Activated CD4-positive, alpha-beta T cell treated with anti-CD3 and anti-CD28 coated beads for 36 hours (primary cell): Measurements from ENCODE around the gene SPESP1. TPM values are rescaled to one million over a fixed set of nuclear protein-coding genes. Genes with fewer than 3 reads are reported as not detected.
"Not testable (repeated sequence)": the region's sequence is repeated elsewhere in the genome, so short reads cannot be mapped to it uniquely, and the experiment has no call there.

Experiments used
- ATAC-seq: fragments of 200-7000 bp; cut with Tn5 transposase; one replicate; pipeline ENCODE4 v1.10.0; 2021; ENCODE audit warnings: mild to moderate bottlenecking, moderate library complexity
- CTCF ChIA-PET: fragments of 350-600 bp; sonication (Branson Sonifier 250); formaldehyde crosslinking; loops from one replicate; lab custom pipeline; 2021; ENCODE audit warnings: antibody characterized with exemption; lab: Charles Lee
- POLR2A ChIA-PET: fragments of 350-600 bp; sonication (Branson Sonifier 250); formaldehyde crosslinking; loops from one replicate; lab custom pipeline; 2021; ENCODE audit warnings: antibody characterized with exemption, inconsistent platforms; lab: Charles Lee
- DNase-seq: peaks from one replicate; pipeline ENCODE4 v3.0.0-alpha.2; 2020
- H3K27ac Mint-ChIP-seq: one replicate; pipeline ENCODE4 v1.8.0; 2021; ENCODE audit warnings: mixed read lengths
- H3K27me3 Mint-ChIP-seq: one replicate; pipeline ENCODE4 v1.8.0; 2021; ENCODE audit warnings: mixed read lengths
- H3K36me3 Mint-ChIP-seq: one replicate; pipeline ENCODE4 v1.8.0; 2021; ENCODE audit warnings: low read depth, mixed read lengths
- H3K4me1 Mint-ChIP-seq: one replicate; pipeline ENCODE4 v1.8.0; 2021; ENCODE audit warnings: mixed read lengths
- H3K4me3 Mint-ChIP-seq: one replicate; pipeline ENCODE4 v1.8.0; 2021; ENCODE audit warnings: mild to moderate bottlenecking, moderate library complexity, mixed read lengths
- H3K9me3 Mint-ChIP-seq: one replicate; pipeline ENCODE4 v1.8.0; 2021; ENCODE audit warnings: low read depth, mixed read lengths
- intact Hi-C, 2 experiments: fragments of 100-400 bp; cut with DNase I in 1 of 2; cut with micrococcal nuclease in 1 of 2; formaldehyde crosslinking; loops; one replicate each; pipeline versions ENCODE4 v1.14.2 to v1.15.1; 2022 to 2024; cut with DNase I, micrococcal nuclease
- total RNA-seq, 2 experiments: library from RNA; stranded (reverse); gene quantifications; one replicate each; pipeline ENCODE4 v1.2.3, GENCODE V29; 2021

The SPESP1 gene
- total RNA-seq, 2 experiments from 2014 or later: 1.0 to 1.3 TPM

DNA sequence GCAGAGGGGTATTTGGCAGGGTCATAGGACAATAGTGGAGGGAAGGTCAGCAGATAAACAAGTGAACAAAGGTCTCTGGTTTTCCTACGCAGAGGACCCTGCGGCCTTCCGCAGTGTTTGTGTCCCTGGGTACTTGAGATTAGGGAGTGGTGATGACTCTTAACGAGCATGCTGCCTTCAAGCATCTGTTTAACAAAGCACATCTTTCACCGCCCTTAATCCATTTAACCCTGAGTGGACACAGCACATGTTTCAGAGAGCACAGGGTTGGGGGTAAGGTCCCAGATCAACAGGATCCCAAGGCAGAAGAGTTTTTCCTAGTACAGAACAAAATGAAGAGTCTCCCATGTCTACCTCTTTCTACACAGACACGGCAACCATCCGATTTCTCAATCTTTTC lies 33.4 kb downstream of the SPESP1 start:
- H3K4me3 Mint-ChIP-seq, CTCF ChIA-PET, H3K27ac Mint-ChIP-seq, H3K36me3 Mint-ChIP-seq, ATAC-seq, H3K9me3 Mint-ChIP-seq, DNase-seq, H3K4me1 Mint-ChIP-seq, intact Hi-C loops, POLR2A ChIA-PET: not testable (repeated sequence)
- H3K27me3 Mint-ChIP-seq: peaks cover 29% of the 10 kb centered on the region

DNA sequence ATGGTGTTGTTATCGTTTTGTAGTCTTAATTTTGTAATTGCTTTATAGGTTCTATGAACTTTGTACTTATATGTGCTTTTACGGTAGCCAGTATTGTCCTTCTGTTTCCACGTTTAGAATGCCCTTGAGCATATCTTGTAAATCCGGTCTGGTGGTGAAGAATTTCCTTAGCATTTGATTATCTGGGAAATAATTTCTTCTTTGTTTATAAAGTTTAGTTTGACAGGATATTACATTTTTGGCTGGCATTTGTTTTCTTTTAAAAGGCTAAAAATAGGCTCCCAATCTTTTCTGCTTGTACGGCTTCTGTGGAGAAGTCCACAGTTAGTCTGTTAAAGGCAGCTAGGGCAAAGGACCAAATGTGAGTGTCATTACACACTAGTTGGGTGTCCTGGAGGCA lies 36.7 kb downstream of the SPESP1 start:
- intact Hi-C loops: no loop called here
- H3K27ac Mint-ChIP-seq: no peak overlapping the region
- DNase-seq: no peak
- no peaks in the 10 kb centered on the region for H3K4me1 Mint-ChIP-seq
- peaks cover 17% of the 10 kb centered on the region for H3K9me3 Mint-ChIP-seq
- ChIA-PET CTCF (interaction anchor here (0.6 kb wide), 2 partner anchors 48 to 1619 kb away, joined by 3 read pairs; no protein-coding TSS in a partner anchor), POLR2A (no interaction called here)
- H3K4me3 Mint-ChIP-seq: no peak overlapping the region
- H3K27me3 Mint-ChIP-seq: peaks cover 21% of the 10 kb centered on the region
- ATAC-seq: no peak
- no peaks in the 10 kb centered on the region for H3K36me3 Mint-ChIP-seq

- H3K4me1 Mint-ChIP-seq: no peaks in the 10 kb centered on the region
- H3K4me3 Mint-ChIP-seq: no peak overlapping the region
- POLR2A ChIA-PET: no interaction called here
- H3K9me3 Mint-ChIP-seq: peaks cover 17% of the 10 kb centered on the region
- CTCF ChIA-PET: no interaction called here
- H3K27ac Mint-ChIP-seq: no peak overlapping the region
- intact Hi-C loops: no loop called here
- no peak for DNase-seq
- ATAC-seq: no peak
- H3K27me3 Mint-ChIP-seq: peaks cover 18% of the 10 kb centered on the region
- H3K36me3 Mint-ChIP-seq: no peaks in the 10 kb centered on the region
These were observed 37.6 kb downstream of the SPESP1 start for GRCh38 chr15:68967948-68968347.

DNA sequence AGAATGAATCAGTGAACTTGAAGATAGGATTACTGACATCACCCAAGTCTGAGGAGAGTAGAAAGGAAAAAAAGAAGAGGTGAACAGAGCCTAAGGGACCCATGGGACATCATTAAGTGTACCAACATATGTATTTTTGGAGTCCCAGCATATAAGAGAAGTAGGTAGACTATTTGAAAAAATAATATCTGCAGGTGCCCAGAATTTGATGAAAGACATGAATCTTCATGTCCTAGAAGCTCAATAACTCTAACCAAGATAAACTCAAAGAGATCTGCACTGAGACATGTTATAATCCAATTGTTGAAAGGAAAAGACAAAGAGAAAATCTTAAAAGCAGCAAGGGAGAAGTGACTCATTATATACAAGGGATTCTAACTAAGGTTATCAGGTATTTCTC lies 39.0 kb downstream of the SPESP1 start:
- peaks cover 17% of the 10 kb centered on the region for H3K9me3 Mint-ChIP-seq
- no peaks in the 10 kb centered on the region for H3K4me1 Mint-ChIP-seq
- H3K36me3 Mint-ChIP-seq: no peaks in the 10 kb centered on the region
- peaks cover 21% of the 10 kb centered on the region for H3K27me3 Mint-ChIP-seq
- CTCF ChIA-PET: no interaction called here
- POLR2A ChIA-PET: no interaction called here
- DNase-seq (no peak), ATAC-seq (no peak)
- H3K27ac Mint-ChIP-seq: no peak overlapping the region
- H3K4me3 Mint-ChIP-seq: no peak overlapping the region
- intact Hi-C loops: no loop called here

DNA sequence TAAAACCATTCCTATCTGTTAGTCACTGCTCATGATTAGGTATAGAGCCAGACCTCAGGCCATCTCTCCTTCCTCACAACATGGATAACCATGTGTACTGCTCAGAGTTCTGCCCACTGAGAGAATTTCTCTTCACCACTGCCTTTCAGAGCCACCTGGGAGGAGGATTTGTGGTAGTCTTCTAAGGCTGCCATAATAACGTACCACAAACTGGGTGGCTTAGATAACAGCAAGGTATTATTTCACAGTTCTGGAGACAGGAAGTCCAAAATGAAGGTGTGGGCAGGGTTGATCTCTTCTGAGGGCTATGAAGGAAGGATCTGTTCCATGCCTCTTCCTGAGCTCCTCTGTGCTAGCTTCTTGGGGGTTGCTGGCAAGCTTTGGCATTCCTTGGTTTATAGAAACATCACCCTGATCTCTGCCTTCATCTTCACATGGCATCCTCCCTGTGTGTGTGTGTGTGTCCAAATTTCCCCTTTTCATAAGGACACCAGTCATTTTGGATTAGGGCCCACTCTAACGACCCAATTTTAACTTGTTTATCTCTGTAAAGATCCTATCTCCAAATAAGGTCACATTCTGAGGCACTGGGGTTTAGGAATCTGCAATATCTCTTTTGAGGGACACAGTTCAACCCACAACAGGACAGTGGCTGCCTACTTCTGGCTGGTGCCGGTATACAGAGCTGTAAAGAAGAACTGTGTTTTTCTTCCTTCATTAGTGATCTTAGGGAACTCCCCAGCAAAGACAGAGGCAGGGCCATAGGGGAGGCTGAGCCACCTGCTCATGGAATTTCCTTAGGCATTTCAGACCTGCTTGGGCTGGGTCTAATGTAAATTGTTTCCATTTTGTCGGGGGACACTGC lies 42.1 kb downstream of the SPESP1 start:
- POLR2A ChIA-PET: interaction anchor here (1.3 kb wide), 1 partner anchor 8 kb away, joined by 3 read pairs; no protein-coding TSS in a partner anchor
- CTCF ChIA-PET: no interaction called here
- peaks cover 22% of the 10 kb centered on the region for H3K9me3 Mint-ChIP-seq

GRCh38 chr15:68975651-68976160 lies 45.4 kb downstream of the SPESP1 start:
- H3K27ac Mint-ChIP-seq, H3K36me3 Mint-ChIP-seq, H3K9me3 Mint-ChIP-seq, intact Hi-C loops, CTCF ChIA-PET, POLR2A ChIA-PET, H3K4me3 Mint-ChIP-seq, ATAC-seq, DNase-seq, H3K4me1 Mint-ChIP-seq: not testable (repeated sequence)
- H3K27me3 Mint-ChIP-seq: peaks cover 20% of the 10 kb centered on the region

More for the DNA sequence above, 42.1 kb downstream of the SPESP1 start:
- Mint-ChIP-seq H3K27ac (no peak overlapping the region), H3K4me3 (no peak overlapping the region), H3K36me3 (no peaks in the 10 kb centered on the region), H3K4me1 (no peaks in the 10 kb centered on the region), H3K27me3 (peaks cover 26% of the 10 kb centered on the region)
- no peak for DNase-seq
- no peak for ATAC-seq
- intact Hi-C loops: no loop called here

GRCh38 chr15:68977426-68977825 lies 47.1 kb downstream of the SPESP1 start:
- intact Hi-C loops, ATAC-seq, H3K27ac Mint-ChIP-seq, H3K36me3 Mint-ChIP-seq, POLR2A ChIA-PET, DNase-seq, H3K9me3 Mint-ChIP-seq, CTCF ChIA-PET, H3K4me1 Mint-ChIP-seq, H3K4me3 Mint-ChIP-seq: not testable (repeated sequence)
- H3K27me3 Mint-ChIP-seq: peaks cover 24% of the 10 kb centered on the region

GRCh38 chr15:68979006-68979405 lies 48.7 kb downstream of the SPESP1 start:
- Mint-ChIP-seq H3K27ac (no peak overlapping the region), H3K9me3 (peaks cover 8% of the 10 kb centered on the region), H3K4me3 (no peak overlapping the region), H3K36me3 (no peaks in the 10 kb centered on the region), H3K27me3 (peaks cover 18% of the 10 kb centered on the region), H3K4me1 (no peaks in the 10 kb centered on the region)
- ATAC-seq (no peak), DNase-seq (no peak)
- ChIA-PET POLR2A (no interaction called here), CTCF (no interaction called here)
- intact Hi-C loops: no loop called here

DNA sequence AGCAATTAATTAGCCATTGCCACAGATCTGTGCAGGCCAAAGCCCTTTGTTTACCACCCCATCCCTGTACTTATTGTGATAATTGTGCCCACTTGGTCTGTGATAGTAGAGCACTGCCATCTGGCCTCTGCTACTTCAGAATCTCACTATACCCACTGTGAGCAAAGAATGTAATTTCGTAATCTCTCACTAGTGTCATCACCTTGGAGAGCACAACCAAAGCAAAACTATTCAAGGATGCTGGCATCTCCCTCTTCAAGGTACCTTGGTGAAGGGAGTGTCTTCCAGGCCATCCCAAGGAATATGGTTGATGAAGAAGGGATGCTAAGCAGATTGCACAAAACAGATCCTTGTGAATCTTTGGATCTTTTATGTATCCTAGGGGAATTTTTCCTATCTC lies 49.5 kb downstream of the SPESP1 start:
- CTCF ChIA-PET: no interaction called here
- Mint-ChIP-seq H3K36me3 (no peaks in the 10 kb centered on the region), H3K27ac (no peak overlapping the region), H3K9me3 (peaks cover 8% of the 10 kb centered on the region), H3K27me3 (peaks cover 10% of the 10 kb centered on the region), H3K4me3 (no peak overlapping the region), H3K4me1 (no peaks in the 10 kb centered on the region)
- intact Hi-C loops: no loop called here
- ATAC-seq (no peak), DNase-seq (no peak)
- POLR2A ChIA-PET: interaction anchor here (1.1 kb wide), 1 partner anchor 8 kb away, joined by 3 read pairs; no protein-coding TSS in a partner anchor

DNA sequence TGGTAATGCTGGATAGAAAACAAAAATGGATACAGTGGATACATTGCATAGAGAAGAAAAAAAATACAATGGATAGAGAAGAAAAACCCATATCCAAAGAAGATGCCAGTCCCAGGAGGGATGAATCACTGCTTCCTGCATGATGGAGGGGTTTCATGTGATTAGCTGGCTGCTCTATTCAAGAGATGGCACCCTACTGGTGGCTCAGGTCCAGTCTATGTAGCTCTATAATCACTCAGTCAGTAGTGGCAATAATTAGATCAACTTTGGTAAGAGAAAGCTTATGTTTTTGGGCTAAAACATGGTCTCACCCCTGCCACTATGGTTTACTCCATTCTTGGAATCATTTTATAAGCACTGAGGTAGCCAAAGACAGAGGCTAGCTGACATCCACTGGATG lies 50.5 kb downstream of the SPESP1 start:
- Mint-ChIP-seq H3K27me3 (peaks cover 11% of the 10 kb centered on the region), H3K27ac (no peak overlapping the region), H3K4me1 (no peaks in the 10 kb centered on the region), H3K36me3 (no peaks in the 10 kb centered on the region), H3K4me3 (no peak overlapping the region), H3K9me3 (peaks cover 8% of the 10 kb centered on the region)
- intact Hi-C loops: no loop called here
- ATAC-seq (no peak), DNase-seq (no peak)
- ChIA-PET CTCF (no interaction called here), POLR2A (interaction anchor here (1.1 kb wide), 1 partner anchor 9 kb away, joined by 3 read pairs; no protein-coding TSS in a partner anchor)

GRCh38 chr15:68981941-68982340 lies 51.6 kb downstream of the SPESP1 start:
- no peak overlapping the region for H3K4me3 Mint-ChIP-seq
- no peak overlapping the region for H3K27ac Mint-ChIP-seq
- intact Hi-C loops: no loop called here
- ATAC-seq (no peak), DNase-seq (no peak)
- POLR2A ChIA-PET: no interaction called here
- peaks cover 3% of the 10 kb centered on the region for H3K9me3 Mint-ChIP-seq
- H3K4me1 Mint-ChIP-seq: no peaks in the 10 kb centered on the region
- no peaks in the 10 kb centered on the region for H3K36me3 Mint-ChIP-seq
- peaks cover 11% of the 10 kb centered on the region for H3K27me3 Mint-ChIP-seq
- CTCF ChIA-PET: no interaction called here

GRCh38 chr15:68982976-68983563 lies 52.7 kb downstream of the SPESP1 start:
- H3K36me3 Mint-ChIP-seq: no peaks in the 10 kb centered on the region
- ATAC-seq (no peak), DNase-seq (no peak)
- no peaks in the 10 kb centered on the region for H3K9me3 Mint-ChIP-seq
- intact Hi-C loops: no loop called here
- CTCF ChIA-PET: no interaction called here
- H3K4me3 Mint-ChIP-seq: no peak overlapping the region
- H3K27me3 Mint-ChIP-seq: peaks cover 11% of the 10 kb centered on the region
- no peaks in the 10 kb centered on the region for H3K4me1 Mint-ChIP-seq
- no peak overlapping the region for H3K27ac Mint-ChIP-seq
- POLR2A ChIA-PET: no interaction called here
